Mesodermal cell (in vitro differentiated cells): ENCODE measurements around the gene CEACAM6.
"Not testable (repeated sequence)": the region's sequence is repeated elsewhere in the genome, so short reads cannot be mapped to it uniquely, and the experiment has no call there.

Experiments used
- H3K27ac ChIP-seq: 2 replicates; pipeline ENCODE4 v1.7.0; 2013; ENCODE audit warnings: mild to moderate bottlenecking, low read depth, low read length, moderate library complexity; ENCODE audit not compliant: severe bottlenecking
- H3K36me3 ChIP-seq: 2 replicates; pipeline ENCODE4 v1.7.1; 2013; ENCODE audit warnings: mild to moderate bottlenecking, low read length, moderate library complexity; ENCODE audit not compliant: control insufficient read depth, insufficient read depth
- H3K4me1 ChIP-seq: one replicate; pipeline ENCODE4 v1.7.1; 2013; ENCODE audit warnings: mild to moderate bottlenecking, low read length; ENCODE audit not compliant: insufficient read depth, control insufficient read depth, poor library complexity, severe bottlenecking
- H3K4me3 ChIP-seq: 2 replicates; pipeline ENCODE4 v1.7.0; 2013; ENCODE audit warnings: low read length, control low read depth, mild to moderate bottlenecking; ENCODE audit not compliant: insufficient read depth, poor library complexity, severe bottlenecking; ENCODE audit errors: extremely low read depth
- H3K9me3 ChIP-seq: 2 replicates; pipeline ENCODE4 v1.7.1; 2013; ENCODE audit warnings: mild to moderate bottlenecking, low read length, moderate library complexity; ENCODE audit not compliant: control insufficient read depth
- WGBS, 2 experiments: methylation state at CpG; one replicate each; pipeline ENCODE4 v1.1.5; 2013; ENCODE audit warnings: missing lambda C conversion rate in 2 of 2; ENCODE audit not compliant: insufficient coverage in 2 of 2; 5-methylcytosine and 5-hydroxymethylcytosine counted together

Gene CEACAM6

DNA sequence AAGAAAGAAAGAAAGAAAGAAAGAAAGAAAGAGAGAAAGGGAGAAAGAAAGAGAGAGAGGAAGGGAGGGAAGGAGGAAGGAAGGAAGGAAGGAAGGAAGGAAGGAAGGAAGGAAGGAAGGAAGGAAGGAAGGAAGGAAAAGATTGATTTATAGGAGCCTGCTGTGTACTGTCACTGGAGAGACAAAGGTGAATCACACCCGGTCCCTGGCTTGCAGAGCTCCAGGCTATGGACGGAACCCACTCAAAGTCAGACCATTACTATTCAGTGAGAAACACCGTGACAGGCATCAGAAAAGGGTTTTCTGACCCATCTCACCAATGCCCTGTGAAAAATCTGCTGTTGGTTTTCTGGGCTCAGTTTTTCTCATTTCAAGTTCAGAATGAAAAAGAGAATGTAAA, 7.3 kb upstream of the CEACAM6 start:
- 36 to 58% methylated on average over 2 to 3 of the region's 3 CpGs for WGBS, 2 experiments
- H3K36me3 ChIP-seq: no peaks in the 10 kb centered on the region

DNA sequence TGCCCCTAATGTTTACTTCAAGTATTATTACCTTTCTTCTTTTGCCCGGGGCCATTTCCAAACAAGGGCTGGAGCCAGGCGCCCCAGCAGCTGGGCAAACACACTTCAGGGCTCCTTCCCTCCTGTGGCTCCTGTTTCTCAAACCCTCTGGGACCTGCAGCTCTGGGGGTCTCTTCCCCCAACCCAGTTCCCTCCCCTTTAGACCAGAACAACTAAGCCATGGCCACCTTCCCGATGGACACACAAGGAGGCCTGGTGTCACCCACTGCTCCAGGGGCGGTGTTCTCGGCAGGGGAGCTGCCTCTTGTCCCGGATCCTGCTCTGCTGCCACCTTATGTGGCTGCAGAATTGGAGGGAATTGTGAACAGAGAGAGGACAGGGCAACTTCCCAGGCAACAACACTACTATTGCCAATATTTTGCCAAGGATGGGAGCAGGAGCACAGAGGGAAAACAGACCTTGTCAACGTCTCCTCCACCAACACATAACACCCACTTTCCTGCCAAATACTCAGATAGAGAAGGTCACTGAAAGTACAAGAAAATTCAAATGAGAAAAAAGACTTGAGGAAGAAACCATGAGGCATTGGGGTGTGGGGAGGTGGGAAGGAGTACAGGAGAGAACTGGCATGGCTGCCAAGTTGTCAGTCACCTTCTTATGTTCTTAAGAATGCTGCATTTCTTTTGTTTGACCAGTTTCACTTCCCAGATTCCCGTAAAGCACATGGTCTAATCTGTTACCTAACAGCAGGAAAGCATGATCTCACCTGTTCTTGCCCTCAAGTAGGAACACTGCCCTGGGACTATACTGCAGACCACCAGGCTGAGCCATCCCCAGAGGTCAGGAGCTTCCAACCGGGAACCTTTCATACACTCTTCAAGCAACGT, 4.8 kb upstream of the CEACAM6 start:
- not testable (repeated sequence) for H3K4me1 ChIP-seq, H3K4me3 ChIP-seq, H3K27ac ChIP-seq, H3K36me3 ChIP-seq, H3K9me3 ChIP-seq
- WGBS, 2 experiments: 50 to 60% methylated on average over 2 of the region's 10 CpGs

More for the DNA sequence above, 7.3 kb upstream of the CEACAM6 start:
- no peaks in the 10 kb centered on the region for H3K9me3 ChIP-seq
- no peak overlapping the region for H3K27ac ChIP-seq
- no peaks in the 10 kb centered on the region for H3K4me1 ChIP-seq
- H3K4me3 ChIP-seq: no peak overlapping the region

DNA sequence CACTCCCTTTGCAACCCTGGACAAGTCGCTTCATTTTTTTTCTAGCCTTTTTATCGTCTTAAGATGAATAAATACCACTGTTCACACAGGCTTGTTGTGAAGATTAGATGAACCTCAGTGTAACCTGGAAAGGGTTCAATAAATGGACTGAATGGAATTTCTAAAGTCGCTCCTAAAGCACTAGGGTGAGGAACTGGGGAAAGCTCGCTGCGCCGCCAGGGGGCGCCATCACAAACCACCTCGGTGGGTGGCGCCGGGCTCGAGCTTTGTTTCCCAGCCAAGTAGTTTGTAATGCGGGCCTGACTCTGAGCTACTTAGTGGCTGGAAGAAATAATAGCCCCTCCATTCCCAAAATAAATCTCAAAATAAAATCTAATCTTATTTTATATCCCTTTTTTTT, 2.2 kb upstream of the CEACAM6 start:
- Histone ChIP-seq H3K36me3 (no peaks in the 10 kb centered on the region), H3K4me1 (no peaks in the 10 kb centered on the region), H3K9me3 (no peaks in the 10 kb centered on the region), H3K27ac (no peak overlapping the region), H3K4me3 (no peak overlapping the region)
- WGBS, 2 experiments: 0 to 8% methylated on average over 2 to 9 of the region's 12 CpGs

DNA sequence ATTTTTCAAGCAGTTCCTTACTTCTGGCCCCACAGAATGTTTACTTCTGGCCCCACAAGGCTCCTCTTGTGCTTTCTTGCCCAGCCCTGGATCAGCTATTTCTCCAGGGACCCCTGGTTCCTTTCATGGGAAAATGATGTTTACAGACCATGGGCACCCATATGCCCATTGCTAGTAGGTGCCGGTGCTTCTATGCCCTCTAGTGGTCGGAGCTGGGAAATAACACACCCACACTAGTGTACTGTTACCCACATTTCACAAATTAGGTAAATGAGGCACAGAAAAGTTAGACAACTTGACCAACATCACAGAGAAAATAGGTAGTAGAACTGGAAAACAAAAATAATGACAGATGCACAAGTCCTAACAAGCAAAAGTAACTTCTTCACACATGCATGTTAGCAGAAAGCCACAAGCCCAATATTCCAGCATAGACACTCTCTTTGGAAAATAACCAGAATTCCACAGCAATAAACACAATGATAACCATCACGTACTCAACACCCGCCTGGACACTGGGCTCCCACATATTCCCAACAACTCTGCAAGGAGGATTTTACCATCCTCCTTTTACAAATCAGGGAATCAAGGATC, 1.3 kb upstream of the CEACAM6 start:
- Histone ChIP-seq H3K9me3 (no peaks in the 10 kb centered on the region), H3K4me3 (no peak overlapping the region), H3K4me1 (no peaks in the 10 kb centered on the region), H3K36me3 (no peaks in the 10 kb centered on the region), H3K27ac (no peak overlapping the region)
- 10 to 19% methylated on average over 2 of the region's 4 CpGs for WGBS, 2 experiments

DNA sequence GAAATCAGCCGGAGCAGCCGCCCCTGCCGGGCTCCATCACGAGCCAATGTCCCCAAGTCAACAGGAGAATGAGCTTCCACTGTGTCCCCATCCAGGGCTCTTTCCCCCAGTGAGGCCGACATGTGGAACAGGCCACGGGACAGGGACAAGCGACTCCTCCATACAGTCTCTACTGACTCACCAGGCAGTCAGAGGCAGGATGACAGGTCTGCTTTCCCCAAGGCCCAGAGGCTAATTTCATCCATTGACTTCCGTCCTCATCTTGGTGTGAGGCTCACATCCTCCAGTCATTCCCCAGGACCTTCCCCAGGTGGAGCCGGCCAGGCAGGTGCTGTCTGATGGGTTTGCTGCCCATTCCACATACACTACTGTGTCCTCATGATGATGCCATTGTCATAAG, 3.5 kb downstream of the CEACAM6 start:
- Histone ChIP-seq H3K4me1 (no peaks in the 10 kb centered on the region), H3K9me3 (no peaks in the 10 kb centered on the region), H3K36me3 (no peaks in the 10 kb centered on the region), H3K4me3 (no peak overlapping the region), H3K27ac (no peak overlapping the region)
- 77 to 80% methylated on average over 9 of the region's 9 CpGs for WGBS, 2 experiments

GRCh38 chr19:41767115-41767514, 11.8 kb downstream of the CEACAM6 start:
- no peaks in the 10 kb centered on the region for H3K9me3 ChIP-seq
- H3K4me3 ChIP-seq: no peak overlapping the region
- H3K27ac ChIP-seq: no peak overlapping the region
- 80% methylated on average over 1 to 2 of the region's 2 CpGs for WGBS, 2 experiments
- no peaks in the 10 kb centered on the region for H3K4me1 ChIP-seq
- no peaks in the 10 kb centered on the region for H3K36me3 ChIP-seq

- H3K36me3 ChIP-seq, H3K27ac ChIP-seq, H3K9me3 ChIP-seq, H3K4me1 ChIP-seq, H3K4me3 ChIP-seq: not testable (repeated sequence)
- no CpG with 5 or more reads among the region's 5 CpGs for WGBS, 2 experiments
Measured at GRCh38 chr19:41768105-41768504, 12.8 kb downstream of the CEACAM6 start.

DNA sequence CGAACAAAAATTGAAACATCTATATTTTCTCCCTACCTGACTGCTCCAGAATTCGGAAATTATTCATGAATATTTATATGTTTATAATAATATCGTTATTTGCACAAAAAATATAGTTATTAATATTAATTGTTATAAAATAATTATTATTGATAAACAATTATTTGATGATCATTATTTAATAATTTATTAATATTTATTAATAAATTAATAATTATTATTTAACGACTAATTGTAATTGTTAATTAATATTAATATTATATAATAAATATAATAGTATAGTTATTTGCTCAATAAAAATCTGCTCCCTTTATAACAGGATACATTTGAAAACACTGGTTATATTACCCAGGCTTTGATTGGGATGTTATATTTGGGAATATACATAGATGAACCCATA, 14.3 kb downstream of the CEACAM6 start:
- Histone ChIP-seq H3K36me3 (no peaks in the 10 kb centered on the region), H3K9me3 (no peaks in the 10 kb centered on the region), H3K4me3 (no peak overlapping the region), H3K4me1 (no peaks in the 10 kb centered on the region), H3K27ac (no peak overlapping the region)
- WGBS, 2 experiments: no CpG with 5 or more reads among the region's 4 CpGs

- Histone ChIP-seq H3K4me3 (no peak overlapping the region), H3K4me1 (no peaks in the 10 kb centered on the region), H3K36me3 (no peaks in the 10 kb centered on the region), H3K27ac (no peak overlapping the region), H3K9me3 (no peaks in the 10 kb centered on the region)
- no CpG with 5 or more reads among the region's 2 CpGs for WGBS, 2 experiments
Measured at GRCh38 chr19:41771410-41771809, 16.1 kb downstream of the CEACAM6 start.

GRCh38 chr19:41774515-41774980, 19.2 kb downstream of the CEACAM6 start:
- Histone ChIP-seq H3K9me3 (no peaks in the 10 kb centered on the region), H3K4me3 (no peak overlapping the region), H3K36me3 (no peaks in the 10 kb centered on the region), H3K4me1 (no peaks in the 10 kb centered on the region), H3K27ac (no peak overlapping the region)
- 80 to 81% methylated on average over 3 to 5 of the region's 6 CpGs for WGBS, 2 experiments

DNA sequence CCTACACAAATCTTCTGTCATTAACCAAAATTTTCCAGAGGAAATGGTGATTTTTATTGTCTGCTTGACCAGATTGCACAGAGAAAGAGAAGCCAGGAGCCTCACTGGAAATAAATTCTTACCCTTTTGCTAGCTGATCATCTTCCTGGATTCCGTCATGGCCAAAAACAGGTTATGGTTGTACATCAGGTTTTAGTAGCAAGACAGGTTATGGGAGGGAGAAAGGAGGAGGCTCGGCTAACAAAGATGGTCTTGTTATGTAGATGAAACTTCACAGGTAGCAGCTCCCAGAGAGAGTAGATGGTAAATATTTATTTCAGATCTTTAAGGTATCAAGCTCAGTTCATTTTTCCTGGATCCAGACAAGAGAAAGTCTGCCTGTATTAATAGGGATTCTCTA, 21.4 kb downstream of the CEACAM6 start:
- WGBS, 2 experiments: 69 to 75% methylated on average over 2 of the region's 2 CpGs
- no peaks in the 10 kb centered on the region for H3K36me3 ChIP-seq
- no peak overlapping the region for H3K4me3 ChIP-seq

More for the DNA sequence above, 21.4 kb downstream of the CEACAM6 start:
- Histone ChIP-seq H3K4me1 (no peaks in the 10 kb centered on the region), H3K9me3 (no peaks in the 10 kb centered on the region), H3K27ac (no peak overlapping the region)
